ENCODE data around the gene BBS10.
"Not testable (repeated sequence)": the region's sequence is repeated elsewhere in the genome, so short reads cannot be mapped to it uniquely, and the experiment has no call there.

The BBS10 gene

DNA sequence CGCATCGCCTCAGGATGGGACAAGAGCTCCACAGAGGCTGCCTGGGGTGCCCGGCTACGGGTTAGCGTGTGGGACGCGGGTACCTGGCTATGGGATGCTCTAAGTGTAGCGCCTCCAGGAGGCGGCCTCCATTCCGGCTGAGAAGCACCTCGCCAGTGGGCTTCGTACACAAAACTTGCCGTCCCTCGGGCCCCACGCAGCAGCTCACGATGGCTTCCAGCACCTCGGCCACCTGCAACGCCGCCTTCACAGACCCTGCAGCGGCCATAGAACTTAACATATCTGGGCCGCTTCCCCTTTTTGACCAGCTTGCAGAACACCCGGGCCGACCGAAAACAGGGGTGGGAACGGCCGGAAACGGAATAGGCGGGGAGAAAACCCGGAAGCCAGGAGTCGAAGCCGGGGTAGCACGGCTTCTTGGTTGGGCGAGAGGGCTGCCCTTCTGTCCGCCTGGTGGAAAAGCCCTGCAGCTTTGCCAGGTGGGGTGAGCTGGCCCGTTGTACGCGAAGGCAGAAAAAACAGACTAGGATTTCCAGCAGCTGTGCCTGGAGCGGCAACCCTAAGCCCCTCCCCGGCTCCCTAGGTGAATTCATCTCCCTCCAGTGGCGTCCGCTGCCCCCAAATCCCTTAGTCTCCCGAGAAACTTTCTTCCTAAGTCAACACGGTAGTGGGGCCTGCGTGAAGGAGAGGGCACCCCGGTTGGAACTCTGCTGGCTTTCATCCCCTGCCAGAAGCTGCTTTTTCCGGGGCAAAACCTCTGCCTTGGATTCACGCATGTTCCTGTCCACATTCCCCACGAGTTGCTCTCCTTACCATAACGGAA, at the start of gene BBS10:
BBS10 (minus strand) TSS at position 337 of the 823 bp plus-strand sequence; CDS start at position 280, 57 bp downstream.
- TF ChIP-seq, protein P1, sequence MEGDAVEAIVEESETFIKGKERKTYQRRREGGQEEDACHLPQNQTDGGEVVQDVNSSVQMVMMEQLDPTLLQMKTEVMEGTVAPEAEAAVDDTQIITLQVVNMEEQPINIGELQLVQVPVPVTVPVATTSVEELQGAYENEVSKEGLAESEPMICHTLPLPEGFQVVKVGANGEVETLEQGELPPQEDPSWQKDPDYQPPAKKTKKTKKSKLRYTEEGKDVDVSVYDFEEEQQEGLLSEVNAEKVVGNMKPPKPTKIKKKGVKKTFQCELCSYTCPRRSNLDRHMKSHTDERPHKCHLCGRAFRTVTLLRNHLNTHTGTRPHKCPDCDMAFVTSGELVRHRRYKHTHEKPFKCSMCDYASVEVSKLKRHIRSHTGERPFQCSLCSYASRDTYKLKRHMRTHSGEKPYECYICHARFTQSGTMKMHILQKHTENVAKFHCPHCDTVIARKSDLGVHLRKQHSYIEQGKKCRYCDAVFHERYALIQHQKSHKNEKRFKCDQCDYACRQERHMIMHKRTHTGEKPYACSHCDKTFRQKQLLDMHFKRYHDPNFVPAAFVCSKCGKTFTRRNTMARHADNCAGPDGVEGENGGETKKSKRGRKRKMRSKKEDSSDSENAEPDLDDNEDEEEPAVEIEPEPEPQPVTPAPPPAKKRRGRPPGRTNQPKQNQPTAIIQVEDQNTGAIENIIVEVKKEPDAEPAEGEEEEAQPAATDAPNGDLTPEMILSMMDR (IDR thresholded peaks at IDR 0.05; ENCODE audit: low read depth, low read length, missing control alignments) = peak; percentile 52
- peak within 1 kb of the TSS; percentile 75 for H3K4me3 ChIP-seq (ENCODE audit: low read depth, low read length)
- in situ Hi-C loops (cut with HindIII; ENCODE audit: low sequenced_read_pairs) = loop anchor here (25.0 kb wide), 1 partner anchor 286 kb away; no protein-coding TSS in a partner anchor
- peak; percentile 81 for DNase-seq (ENCODE audit: low read depth)

DNA sequence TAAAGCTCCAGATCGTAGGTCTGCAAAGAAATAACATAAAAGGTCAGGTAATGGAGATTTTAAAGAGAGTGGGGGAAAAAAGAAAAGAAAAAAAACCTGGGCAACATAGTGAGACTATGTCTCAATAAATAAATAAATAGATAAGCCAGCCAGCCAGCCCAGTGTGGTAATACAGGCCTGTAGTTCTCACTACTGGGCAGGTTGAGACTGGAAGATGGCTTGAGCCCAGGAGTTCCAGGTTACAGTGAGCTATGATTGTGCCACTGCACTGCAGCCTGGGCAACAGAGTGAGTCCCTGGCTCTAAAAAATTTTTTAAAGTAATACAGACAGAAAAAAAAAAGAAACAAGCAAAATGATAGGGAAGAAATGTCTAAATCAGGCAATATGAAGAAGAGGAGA, 43.2 kb upstream of the BBS10 start:
- no peak for DNase-seq (ENCODE audit: low read depth)
- H3K4me3 ChIP-seq (ENCODE audit: low read depth, low read length) = no peak overlapping the region
- in situ Hi-C loops (cut with HindIII; ENCODE audit: low sequenced_read_pairs) = no loop called here
- TF ChIP-seq, protein P1 (IDR thresholded peaks at IDR 0.05; ENCODE audit: low read depth, low read length, missing control alignments) = no peak

DNA sequence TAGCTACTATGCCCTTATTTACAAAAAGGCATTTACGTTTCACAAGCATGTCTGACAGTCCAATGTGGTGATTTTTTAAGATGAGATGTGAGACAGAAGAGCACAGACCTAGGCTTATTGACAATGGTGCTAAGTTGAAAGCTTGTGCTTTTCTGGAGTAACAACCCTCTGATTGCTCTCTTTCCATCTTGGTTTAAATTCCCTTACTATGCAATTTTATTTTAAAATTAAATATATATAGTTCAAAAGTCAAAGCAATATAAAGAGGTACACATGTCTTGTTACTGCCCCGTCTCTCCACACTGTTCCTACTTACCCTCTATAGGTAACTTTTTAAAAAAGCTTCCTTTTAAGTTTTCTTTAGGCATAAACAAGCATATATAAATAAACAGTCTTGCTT, 39.4 kb upstream of the BBS10 start:
- in situ Hi-C loops (cut with HindIII; ENCODE audit: low sequenced_read_pairs) = no loop called here
- H3K4me3 ChIP-seq (ENCODE audit: low read depth, low read length) = no peak overlapping the region
- DNase-seq (ENCODE audit: low read depth) = no peak
- TF ChIP-seq, protein P1 (IDR thresholded peaks at IDR 0.05; ENCODE audit: low read depth, low read length, missing control alignments) = no peak

DNA sequence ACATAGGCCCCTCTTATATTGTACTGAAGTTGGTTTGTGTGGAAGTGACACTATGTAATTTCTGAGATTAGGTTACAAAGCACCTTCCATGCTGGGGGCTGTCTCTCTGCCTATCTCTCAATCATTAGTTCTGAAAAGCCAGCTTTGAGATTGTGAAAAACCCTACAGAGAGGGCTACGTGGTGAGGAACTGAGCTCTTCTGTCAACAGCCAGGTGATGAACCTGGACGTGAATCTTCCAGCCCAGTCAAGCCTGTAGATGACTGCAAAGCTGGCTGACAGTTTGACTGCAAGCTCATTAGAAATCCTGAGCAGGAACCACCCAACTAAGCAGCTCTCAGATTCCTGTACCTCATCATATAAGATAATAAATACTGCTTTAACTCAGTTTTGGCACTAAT, 36.3 kb upstream of the BBS10 start:
- in situ Hi-C loops (cut with HindIII; ENCODE audit: low sequenced_read_pairs) = no loop called here
- H3K4me3 ChIP-seq (ENCODE audit: low read depth, low read length) = no peak overlapping the region
- TF ChIP-seq, protein P1 (IDR thresholded peaks at IDR 0.05; ENCODE audit: low read depth, low read length, missing control alignments) = no peak
- no peak for DNase-seq (ENCODE audit: low read depth)

DNA sequence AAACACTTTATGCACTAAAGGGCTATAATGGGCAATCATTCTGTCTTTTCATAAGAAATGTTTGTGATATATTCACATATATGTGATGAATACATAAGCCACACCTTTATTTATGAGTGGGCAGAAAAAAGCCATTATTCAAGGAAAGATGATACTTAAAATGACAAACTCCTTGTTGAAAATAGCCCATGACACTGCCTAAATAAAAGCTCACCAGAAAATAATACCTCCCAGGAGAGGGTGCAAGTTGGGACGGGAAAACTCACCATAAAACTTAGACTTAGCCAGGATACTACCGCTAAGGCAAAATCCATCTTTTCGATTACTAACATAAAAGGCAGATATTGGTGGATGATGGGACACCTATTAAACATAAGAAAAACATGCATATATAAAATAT, 35.8 kb upstream of the BBS10 start:
- no peak overlapping the region for H3K4me3 ChIP-seq (ENCODE audit: low read depth, low read length)
- no peak for DNase-seq (ENCODE audit: low read depth)
- in situ Hi-C loops (cut with HindIII; ENCODE audit: low sequenced_read_pairs) = no loop called here
- TF ChIP-seq, protein P1 (IDR thresholded peaks at IDR 0.05; ENCODE audit: low read depth, low read length, missing control alignments) = no peak

DNA sequence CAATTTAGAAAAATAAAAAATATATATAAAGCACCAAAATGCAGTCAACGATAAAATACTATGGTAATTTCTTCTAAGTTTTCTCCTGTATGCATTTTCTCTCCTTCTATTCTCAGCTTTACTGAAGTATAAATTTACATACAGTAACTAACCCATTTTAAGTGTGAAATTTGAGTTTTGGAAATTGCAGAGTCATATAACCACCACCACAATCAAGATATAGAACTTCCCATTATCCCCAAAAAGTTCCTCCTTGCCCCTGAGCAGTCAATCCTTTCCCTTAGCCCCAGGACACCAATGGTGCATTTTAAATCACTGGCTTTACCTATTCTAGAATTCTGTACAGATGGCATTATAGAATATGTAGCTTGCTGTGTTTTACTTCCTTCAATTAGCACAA, 31.0 kb upstream of the BBS10 start:
- no peak for DNase-seq (ENCODE audit: low read depth)
- in situ Hi-C loops (cut with HindIII; ENCODE audit: low sequenced_read_pairs) = loop anchor here (5.0 kb wide), 1 partner anchor 63 kb away; no protein-coding TSS in a partner anchor
- TF ChIP-seq, protein P1 (IDR thresholded peaks at IDR 0.05; ENCODE audit: low read depth, low read length, missing control alignments) = no peak
- no peak overlapping the region for H3K4me3 ChIP-seq (ENCODE audit: low read depth, low read length)

DNA sequence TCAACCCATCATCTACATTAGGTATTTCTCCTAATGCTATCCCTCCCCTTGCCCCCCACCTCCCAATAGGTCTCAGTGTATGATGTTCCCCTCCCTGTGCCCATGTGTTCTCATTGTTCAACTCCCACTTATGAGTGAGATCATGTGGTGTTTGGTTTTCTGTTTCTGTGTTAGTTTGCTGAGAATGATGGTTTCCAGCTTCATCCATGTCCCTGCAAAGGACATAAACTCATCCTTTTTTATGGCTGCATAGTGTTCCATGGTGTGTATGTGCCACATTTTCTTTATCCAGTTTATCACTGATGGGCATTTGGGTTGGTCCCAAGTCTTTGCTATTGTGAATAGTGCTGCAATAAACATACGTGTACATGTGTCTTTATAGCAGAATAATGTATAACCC, 28.7 kb upstream of the BBS10 start:
- H3K4me3 ChIP-seq (ENCODE audit: low read depth, low read length); DNase-seq (ENCODE audit: low read depth): not testable (repeated sequence)
- in situ Hi-C loops (cut with HindIII; ENCODE audit: low sequenced_read_pairs) = loop anchor here (5.0 kb wide), 1 partner anchor 65 kb away; no protein-coding TSS in a partner anchor
